Ovary (tissue), 1 donor: ENCODE results near the gene GBX1.

Experiments
- EP300 ChIP-seq: sonication (generic); formaldehyde crosslinking; IDR thresholded peaks from one replicate; pipeline ENCODE4 v1.6.1; 2017; ENCODE audit warnings: antibody characterized with exemption
- POLR2A ChIP-seq: fragments of 450-650 bp; IDR thresholded peaks from one replicate; pipeline ENCODE4 v1.6.1; 2017; ENCODE audit warnings: antibody characterized with exemption, mild to moderate bottlenecking, moderate library complexity

DNA sequence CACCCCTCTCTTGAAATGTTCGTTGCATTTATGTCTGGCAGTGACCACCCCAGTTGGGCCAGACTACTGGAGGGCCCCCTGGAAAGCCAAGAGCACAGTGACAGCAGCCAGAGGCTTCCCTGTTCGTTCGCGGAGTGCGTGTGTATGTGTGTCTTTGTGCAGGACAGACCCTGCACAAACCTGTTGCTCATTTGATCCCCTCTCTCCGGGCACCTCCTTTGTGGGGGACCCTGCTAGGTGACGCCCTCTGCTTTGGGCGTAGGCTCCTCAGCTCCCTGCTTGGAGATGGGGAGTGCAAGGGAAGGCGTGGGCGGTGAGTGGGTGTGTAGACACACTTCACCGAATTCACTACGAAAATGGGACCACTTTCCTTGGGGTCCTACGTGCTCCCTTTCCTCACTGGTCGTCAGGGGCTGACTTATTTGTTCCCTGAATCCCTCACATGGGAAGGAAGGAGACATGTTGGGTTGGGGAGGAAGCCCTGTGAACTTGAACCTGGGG, 42.5 kb downstream of the GBX1 start:
- TF ChIP-seq EP300 (no peak), POLR2A (no peak)
